RCC 7860 (cell line): ENCODE data around the gene GARNL3.
A peak's percentile ranks its signal among the peaks of the same experiment; 100 is the strongest.

Experiments
- DNase-seq: peaks from one replicate; pipeline ENCODE4 v3.0.0-alpha.2; 2015; ENCODE audit warnings: low spot score
- FAIRE-seq: peaks from 2 replicates; lab custom pipeline; 2012; peaks lifted over from hg19 to GRCh38; lab: Jason Lieb, UNC

The GARNL3 gene, protein sequence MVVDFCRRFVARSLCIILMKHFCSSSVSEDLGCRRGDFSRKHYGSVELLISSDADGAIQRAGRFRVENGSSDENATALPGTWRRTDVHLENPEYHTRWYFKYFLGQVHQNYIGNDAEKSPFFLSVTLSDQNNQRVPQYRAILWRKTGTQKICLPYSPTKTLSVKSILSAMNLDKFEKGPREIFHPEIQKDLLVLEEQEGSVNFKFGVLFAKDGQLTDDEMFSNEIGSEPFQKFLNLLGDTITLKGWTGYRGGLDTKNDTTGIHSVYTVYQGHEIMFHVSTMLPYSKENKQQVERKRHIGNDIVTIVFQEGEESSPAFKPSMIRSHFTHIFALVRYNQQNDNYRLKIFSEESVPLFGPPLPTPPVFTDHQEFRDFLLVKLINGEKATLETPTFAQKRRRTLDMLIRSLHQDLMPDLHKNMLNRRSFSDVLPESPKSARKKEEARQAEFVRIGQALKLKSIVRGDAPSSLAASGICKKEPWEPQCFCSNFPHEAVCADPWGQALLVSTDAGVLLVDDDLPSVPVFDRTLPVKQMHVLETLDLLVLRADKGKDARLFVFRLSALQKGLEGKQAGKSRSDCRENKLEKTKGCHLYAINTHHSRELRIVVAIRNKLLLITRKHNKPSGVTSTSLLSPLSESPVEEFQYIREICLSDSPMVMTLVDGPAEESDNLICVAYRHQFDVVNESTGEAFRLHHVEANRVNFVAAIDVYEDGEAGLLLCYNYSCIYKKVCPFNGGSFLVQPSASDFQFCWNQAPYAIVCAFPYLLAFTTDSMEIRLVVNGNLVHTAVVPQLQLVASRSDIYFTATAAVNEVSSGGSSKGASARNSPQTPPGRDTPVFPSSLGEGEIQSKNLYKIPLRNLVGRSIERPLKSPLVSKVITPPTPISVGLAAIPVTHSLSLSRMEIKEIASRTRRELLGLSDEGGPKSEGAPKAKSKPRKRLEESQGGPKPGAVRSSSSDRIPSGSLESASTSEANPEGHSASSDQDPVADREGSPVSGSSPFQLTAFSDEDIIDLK

DNA sequence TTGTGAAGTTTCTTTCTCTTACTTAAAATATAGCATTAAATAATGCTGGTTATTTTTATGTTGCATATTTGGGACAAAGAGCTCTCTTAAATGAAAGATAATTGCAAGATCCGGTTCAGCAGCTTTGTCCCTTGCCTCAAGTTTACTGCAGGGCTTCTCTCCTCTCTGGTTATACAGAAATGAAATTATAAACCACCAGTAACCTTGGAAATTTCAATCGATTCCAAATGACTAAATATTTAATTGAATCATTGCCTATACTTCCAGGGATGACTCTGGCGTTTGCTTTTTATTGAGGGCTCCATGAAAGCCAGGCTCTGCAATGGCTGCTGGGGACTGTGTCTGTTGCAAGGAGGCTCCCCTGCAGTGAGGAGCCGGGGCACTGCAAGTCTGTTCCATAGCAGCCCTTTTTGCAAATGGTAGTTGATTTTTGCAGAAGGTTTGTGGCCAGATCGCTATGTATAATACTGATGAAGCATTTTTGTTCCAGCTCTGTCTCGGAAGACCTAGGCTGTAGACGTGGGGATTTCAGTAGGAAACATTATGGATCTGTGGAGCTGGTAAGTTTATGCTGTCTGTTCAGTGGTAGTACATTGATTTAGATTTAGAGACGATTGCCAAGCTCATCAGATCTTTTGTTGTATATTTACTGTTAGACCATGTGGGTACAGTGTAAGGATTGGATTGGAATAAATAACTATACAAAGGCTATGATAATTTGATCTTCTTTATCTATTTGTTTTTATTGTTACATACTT is at the start of gene GARNL3:
Gene GARNL3 (plus strand): TSS at position 313 of the 758 bp plus-strand sequence. CDS start 104 bp downstream, at position 417.
- no peak for FAIRE-seq

DNA sequence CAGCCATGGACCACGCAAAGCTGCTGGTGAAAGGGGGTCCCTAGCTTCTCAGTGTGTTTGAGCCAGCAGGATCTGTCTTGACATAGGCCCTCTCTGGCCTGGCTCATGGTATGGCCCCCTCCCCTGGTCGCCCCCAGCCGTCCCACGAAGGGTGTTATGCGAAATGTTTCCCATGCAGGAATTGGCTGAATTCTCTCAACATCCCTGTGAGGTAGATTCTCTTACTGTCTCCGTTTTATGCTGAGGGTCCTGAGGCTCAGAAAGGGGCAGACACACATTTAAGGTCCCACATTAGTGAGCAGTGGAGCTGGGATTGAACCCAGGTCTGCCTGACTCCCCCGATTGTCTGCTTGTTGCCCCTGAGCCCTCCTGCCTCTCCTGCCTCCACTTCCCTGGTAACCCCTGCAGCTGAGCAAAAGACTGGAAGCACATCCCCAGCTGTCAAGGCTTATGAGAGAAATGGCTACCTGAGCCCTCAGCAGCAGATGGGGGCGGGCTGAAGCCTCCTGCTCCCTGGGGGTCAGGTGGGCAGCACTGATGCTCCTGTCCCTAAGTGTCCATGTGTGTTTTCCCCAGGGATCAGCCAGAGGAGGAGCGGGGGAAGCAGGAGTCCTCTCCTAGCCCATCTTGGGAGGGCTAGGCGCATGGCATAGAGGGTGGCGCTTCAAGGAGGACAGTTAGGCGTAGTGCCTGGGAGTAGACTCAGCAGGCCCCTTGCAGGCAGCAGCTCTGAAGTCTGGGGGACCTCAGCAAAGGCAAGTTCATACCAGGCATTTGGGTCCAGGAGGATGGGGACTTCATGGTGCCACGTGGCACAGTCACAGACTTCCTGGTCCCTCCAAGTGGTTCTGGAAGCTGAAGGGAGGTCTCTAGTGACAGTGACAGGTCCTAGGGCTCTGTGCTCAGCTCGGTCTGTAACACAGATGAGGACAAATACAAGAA is 49.0 kb upstream of the GARNL3 start:
- no peak for DNase-seq
- no peak for FAIRE-seq

More for the DNA sequence above, at the start of gene GARNL3:
- DNase-seq: no peak

DNA sequence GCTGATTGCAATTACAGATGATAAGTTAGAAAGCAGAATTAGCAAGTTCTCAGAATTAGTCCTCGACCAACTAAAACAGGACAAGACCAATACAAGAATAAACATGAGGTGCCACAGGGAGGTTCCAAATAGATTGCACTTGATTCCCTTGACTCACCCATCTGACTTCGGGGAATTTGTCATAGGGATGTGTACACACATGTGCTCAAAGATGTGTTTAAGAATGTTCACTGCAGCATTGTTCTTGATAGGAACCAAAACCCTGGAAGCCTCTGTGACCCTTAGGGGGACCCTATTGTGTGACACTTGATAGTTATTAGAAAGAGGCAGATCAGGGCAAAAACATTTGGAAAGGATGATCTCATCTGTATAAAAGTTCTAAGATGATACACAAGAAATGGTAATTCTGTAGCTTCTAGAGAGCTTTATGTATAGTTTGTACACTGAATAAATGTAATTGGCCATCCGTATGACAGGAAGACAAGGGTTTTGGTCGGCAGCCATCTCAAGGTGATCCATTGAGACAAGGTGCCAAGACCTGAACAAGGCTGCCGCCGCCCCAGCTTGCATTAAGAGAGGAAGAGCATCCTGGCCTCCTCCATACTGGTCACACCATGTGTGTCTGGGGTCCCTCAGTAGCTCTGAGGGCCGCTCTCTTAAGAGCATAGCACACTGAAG is 48.2 kb upstream of the GARNL3 start:
- no peak for FAIRE-seq
- DNase-seq: no peak

DNA sequence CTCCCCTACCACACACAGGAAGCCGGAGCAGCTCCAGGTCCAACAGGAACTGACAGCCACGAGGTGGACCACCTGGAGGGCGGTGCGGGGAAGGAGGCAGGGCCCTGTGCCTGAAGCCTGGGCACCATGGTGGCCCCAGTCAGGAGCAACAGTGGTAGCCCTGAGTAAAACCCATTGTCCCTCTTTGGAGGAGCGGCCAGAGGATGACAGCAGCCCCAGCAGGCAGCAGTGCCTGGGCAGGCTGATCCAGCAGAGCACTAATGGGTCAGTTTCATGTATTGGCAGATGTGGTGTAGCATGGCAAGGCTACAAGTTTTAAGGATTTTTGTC is 47.7 kb upstream of the GARNL3 start:
- FAIRE-seq (no peak), DNase-seq (no peak)

DNA sequence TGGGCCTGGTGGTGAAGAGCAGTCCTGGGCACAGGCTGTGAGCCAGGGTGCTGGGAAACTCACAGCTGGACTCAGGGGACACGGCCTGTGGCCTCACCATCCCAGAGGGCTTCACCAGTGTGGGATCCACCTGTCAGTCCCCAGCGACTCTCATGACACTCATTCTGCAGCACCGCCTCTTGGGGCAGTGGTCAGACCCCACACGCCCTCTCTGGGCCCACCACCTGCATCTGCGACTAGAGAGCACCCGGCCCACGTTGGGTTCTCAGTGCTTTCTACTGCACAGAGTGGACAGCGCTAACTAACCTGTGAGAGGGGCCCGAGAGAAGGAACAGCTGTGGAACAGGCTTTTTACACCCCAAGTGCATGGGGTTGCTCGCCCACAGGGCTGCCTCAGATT is 45.8 kb upstream of the GARNL3 start:
- FAIRE-seq (no peak), DNase-seq (no peak)

DNA sequence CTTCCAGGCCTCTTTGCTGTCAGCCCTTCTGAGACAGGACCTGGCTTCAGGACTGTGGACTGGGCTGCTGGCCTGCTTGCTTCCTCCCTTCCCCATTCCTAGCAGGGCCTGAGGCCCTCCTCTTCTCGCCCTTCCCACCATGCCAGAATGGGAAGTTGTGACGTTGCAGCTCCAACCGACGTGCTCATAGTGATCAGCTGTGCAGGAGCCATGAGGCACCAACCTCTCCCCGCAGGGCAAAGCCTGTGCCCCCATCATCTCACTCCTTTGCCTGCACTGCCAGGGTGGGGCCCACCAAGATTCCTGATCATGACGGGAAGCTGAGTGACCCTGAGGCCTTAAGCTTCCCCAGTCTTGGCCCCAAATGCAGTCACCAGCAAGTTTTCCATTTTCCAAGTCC is 45.1 kb upstream of the GARNL3 start:
- no peak for DNase-seq
- no peak for FAIRE-seq

DNA sequence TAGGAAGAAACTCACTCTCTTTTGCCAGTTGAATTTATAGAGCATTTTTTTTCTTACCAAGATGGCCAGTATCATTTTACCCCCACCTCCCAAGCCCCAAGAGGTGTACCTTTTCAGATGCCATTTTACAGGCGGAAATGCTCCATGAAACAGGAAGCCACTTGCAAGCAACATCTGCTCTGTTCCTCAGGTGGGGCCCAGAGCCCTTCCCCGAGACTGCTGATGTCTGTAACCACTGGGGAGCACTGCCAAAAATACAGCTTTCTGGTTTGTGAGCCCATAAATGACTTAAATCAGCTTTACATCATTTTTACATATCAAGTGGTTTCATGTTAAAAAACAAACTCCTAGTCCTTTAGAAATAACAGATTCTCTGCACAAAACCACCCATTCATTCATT is 42.9 kb upstream of the GARNL3 start:
- FAIRE-seq (no peak), DNase-seq (no peak)

DNA sequence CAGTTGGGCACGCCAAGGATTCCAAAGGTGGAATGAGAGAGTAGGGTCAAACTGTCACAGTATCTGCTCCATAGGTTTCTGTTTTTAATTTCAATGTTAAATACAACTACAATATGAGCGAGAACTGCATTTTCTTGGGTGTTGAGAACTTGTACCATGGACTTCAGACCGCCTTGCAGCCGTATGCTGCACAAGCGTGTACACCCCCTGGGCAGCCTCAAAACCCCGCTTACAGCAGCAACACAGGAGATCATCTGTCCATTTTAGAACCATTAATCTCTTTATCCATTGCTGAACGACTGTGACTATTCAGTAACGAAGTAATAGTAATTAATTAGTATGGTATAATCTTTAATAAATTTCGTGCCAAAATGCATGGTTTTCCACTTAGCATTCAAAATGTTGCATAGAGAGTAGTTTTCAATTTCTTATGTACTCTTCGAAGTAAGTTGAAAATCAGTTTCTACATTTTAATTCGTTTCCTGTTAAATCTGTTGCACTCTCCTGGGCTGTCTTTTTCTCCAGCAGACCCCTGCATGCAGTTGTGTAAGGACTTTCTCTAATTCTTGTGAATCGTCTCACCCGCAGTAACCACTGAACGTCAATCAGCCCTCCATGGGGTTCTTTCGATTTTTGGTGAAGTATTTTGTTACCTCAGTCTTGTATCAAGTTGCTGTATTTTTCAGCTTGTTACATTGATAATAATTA is 42.0 kb upstream of the GARNL3 start:
- FAIRE-seq (no peak), DNase-seq (no peak)

DNA sequence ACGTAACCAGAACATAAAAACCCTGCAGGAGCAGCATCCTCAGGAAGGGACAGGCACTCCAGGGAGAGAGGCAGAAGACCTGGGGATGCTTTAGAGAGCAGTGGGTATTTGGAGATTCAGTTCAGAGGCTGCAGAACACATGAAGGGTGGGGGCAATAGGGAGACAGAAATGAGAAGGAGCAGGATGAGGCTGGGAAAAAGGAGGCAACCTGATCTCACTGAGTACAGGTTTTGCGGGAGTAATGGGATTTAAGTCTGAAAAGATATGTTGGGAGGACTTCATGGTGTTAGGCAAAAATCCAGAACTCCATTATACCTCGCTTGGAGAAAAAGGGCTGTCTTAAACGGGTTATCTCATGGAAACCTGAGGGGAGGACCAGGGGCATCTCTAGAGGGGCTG is 41.3 kb upstream of the GARNL3 start:
- FAIRE-seq (no peak), DNase-seq (no peak)

DNA sequence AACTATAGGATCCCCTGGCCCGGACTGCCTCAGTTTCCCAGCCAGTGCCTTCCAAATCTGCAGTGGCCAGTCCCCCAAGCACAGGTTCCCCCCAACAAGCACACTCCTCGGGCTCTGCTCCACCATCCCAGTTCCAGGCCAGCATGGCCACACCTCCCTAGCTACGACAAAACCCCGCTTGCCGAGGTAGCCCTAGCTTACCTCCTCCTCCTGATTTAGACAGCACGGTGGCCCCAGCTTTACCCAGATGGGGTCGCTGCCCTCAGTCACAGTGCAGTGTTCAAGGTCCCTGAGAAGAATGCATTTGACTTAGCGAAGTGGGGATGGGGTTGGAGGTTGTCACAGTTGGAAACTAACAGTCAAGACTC is 40.8 kb upstream of the GARNL3 start:
- no peak for DNase-seq

DNA sequence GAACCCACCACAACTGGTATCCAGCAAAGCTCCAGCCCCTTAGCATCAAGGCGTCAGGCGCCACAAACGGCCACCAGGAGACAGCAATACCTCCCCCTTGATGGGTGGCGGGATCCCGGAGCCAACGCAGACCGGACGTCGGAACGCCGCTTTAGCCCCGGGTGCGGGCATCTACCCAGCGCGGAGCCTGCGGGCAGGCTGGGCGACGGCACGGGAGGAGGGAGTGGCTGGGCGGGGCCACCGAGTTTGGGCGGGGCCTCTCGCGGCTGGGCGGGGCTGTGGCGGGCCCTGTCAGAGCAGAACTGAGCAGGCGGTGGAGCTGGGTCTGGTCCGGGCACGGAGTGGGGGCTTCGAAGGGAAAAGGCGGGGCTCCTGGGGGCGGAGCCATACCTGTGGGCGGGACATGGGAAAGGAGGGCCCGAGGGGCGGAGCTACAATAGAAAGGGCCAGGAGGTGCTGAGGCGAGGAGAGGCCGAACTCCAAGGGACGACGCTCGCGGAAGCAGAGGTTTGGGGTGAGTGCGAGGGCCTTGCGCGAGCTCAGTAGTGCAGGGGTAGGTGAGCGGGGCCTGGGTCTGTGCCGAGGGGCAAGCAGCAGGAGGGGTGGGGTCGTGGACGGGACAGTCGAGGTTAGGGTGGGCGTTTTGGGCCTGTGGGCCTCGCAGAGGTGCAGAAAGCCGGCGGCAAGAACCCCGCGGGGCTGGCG is 40.2 kb upstream of the GARNL3 start:
- FAIRE-seq (no peak), DNase-seq (peak; percentile 60)

More for the DNA sequence above, 40.8 kb upstream of the GARNL3 start:
- FAIRE-seq: no peak

DNA sequence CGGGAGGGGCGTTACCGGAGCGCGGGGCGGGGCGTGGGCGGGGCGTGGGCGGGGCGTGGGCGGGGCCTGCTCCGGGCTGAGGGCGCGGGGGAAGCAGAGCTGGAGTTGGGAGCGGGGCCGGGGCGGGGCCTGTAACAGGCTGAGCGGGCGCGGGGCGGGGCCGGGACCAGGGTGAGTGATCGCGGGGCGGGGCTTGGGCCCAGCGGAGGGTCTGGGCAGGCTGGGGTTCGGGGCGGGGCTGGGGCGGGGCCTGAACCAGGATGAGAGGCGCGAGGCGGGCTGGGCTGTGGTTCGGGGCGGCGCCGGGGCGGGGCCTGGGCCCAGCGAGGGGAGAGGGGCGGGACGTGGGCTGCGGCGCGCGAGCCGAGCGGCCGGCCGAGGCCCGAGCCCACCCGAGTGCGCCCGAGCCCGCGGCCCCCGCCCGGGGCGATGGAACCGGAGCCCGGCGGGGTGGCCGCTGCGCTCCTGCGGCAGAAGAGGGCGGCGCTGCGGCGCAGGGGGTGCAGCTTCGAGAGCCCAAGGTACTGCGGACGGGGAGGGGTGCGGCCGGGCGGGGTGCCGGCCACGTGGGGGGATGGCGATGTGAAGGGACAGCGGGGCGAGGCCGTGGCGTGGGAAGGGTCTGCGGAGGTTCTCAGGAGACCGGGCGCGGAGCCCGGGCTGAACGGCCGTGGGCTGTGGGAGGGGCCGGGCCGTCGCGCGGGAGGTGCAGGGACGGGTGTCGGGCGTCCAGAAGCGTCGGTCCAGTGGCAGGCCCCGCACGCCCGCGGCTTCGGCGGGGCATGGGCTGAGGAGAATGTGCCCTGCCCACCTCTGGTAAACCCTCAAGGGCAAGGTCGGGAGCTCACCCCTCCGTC is 39.5 kb upstream of the GARNL3 start:
- DNase-seq (peak; percentile 76), FAIRE-seq (no peak)

DNA sequence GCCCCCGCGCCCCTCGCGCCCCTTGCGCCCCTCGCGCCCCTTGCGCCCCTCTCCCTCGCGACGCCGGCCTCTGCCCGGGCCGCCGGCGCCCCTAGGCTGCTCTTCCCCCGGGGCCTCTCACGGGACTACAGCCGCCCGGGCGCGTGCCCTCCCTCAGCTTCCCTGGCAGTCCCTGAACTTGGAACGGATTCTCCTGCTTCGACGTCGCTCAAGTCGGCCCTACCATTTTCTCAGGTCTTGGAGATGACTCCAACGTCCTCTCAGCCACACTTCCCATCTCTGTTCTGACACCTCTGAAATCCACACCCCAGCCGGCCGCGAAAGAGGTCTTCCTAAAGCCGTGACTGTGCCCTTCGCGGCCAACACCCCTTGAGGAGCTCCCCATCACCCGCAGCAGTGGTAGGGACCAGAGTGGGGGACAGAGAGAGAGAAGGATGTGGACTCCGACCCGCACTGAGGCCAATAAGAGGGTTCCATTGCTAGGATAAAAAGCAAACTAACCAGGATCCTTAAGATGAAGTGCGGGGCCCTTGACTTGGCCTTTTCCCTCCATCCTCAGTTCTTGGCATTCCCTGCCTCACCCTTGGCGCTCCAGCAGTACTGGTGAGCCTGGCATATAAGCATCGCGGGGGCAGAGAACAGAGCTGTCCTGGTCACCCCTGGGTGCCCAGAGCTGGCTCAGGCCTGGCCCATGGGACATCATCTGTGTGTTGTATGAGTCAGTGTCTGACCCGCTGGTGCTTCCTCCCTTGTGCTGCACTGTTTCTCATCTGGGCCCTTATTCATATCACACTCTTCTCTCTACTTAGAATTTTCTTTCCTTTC is 38.6 kb upstream of the GARNL3 start:
- peak; percentile 69 for FAIRE-seq

DNA sequence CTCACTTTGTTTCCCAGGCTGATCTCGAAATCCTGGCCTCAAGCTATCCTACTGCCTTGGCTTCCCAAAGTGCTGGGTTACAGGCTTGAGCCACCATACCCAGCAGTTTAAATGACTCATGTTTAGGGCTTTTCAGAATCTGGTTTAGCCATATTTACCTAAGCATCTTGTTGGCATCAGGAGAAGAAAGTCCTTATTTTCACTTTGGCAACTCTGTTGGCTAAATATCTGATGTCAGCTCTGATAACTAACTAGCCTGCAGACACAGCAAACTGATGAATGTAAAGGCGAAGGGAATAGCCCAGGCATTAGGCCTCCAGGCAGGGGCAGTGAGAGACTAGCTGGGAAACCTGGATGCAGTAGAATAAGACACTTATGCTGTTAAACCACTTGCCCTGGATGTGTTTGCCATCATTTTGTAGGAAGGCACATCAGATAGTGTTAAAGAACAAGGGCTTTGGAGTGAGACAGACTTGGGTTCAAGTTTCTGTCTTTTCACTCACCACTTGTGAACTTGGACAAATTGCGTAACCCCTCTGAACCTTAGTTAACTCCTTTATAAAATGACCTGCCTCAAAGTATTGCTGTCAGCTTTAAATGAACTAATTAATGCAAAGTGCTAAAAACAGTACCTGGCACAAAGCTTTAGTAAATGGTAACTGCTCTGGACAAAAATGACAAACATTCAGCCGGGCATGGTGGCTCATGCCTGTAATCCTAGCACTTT is 34.7 kb upstream of the GARNL3 start:
- FAIRE-seq: no peak

More for the DNA sequence above, 38.6 kb upstream of the GARNL3 start:
- DNase-seq: peak; percentile 80

DNA sequence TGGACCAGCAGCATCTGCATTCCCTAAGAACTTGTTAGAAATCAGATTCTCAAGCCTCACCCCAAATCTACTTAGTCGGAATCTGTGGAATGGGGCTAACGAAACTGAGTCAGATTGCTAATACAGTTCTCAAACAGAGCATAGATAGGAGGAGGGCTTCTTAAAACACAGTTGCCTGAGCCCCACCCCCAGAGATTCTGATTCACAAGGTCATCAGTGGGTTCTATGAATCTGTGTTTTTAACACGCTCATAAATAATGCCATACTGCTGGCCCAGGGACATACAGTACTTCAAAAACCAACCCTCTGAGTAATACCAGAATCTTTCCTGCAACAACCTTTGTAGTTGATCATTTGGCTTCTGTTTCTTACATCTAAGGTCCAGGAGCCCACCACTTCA is 32.9 kb upstream of the GARNL3 start:
- FAIRE-seq (no peak), DNase-seq (no peak)

More for the DNA sequence above, 34.7 kb upstream of the GARNL3 start:
- DNase-seq: no peak
